ENCODE results near the gene ZDHHC1.

- TF ChIP-seq CTCF (IDR thresholded peaks at IDR 0.05) (no peak), POLR2A (IDR thresholded peaks at IDR 0.05) (no peak)
Observed at GRCh38 chr16:67389911-67390815, 26.1 kb downstream of the ZDHHC1 start.
